Measurements from ENCODE around the gene LANCL2.
"Not testable (repeated sequence)": the region's sequence is repeated elsewhere in the genome, so short reads cannot be mapped to it uniquely, and the experiment has no call there.

Gene LANCL2

GRCh38 chr7:55438757-55439525, 73.8 kb downstream of the LANCL2 start:
- DNase-seq = no peak

DNA sequence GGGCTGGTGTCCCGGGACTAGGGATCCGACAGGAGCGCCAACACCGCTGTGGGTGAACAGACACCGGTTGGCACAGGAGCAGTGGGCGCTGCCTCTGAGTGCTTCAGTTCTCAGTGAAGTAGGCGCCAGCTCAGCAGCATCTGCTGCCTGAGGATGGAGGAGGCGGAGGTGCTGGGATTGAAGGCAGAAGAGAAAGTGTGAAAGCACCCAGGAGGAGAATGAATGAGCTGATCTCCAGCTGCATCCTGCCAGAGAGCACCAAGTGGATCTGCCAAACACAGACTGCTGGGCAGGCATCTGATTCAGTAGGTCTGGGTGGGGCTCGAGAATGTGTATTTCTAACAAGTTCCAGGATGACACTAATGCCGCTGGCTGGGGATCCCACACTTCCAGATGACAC, 74.5 kb downstream of the LANCL2 start:
- no peak for DNase-seq

DNA sequence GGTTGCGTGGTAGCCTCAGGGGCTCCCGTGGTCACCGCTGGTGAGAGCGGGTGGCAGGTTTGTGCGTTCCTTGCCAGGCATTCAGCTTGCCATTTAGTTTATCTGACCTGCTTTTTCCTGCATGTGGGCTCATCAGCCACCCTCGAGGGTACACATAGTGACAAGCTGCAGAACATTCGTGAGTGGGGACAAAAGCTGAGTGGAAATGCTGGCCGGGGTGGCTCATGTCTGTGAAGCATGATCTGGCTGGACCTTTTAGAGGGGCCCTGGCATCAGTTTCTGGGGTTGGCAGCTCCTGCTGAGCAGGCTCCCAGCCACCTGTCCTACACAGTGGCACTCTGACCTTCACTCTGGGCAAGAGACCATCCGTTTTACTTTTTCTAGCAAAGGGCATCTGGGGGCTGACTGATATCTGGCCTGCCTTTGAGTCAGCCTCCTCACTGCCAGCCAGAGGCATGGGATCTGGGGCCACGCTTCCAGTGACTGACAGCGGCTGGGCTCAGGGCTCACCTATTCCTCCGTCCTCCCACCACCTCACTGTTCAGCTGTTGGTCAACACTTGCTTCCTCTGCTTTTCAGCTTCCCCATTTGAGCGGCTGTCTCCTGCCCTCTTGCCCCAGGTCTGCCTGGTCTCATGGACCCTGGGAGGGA, 75.0 kb downstream of the LANCL2 start:
- peak; percentile 5 to 38 (median 13) for DNase-seq

GRCh38 chr7:55441002-55441401, 75.9 kb downstream of the LANCL2 start:
- DNase-seq = no peak

- DNase-seq = no peak
Measured at GRCh38 chr7:55441774-55442522, 76.8 kb downstream of the LANCL2 start.

DNA sequence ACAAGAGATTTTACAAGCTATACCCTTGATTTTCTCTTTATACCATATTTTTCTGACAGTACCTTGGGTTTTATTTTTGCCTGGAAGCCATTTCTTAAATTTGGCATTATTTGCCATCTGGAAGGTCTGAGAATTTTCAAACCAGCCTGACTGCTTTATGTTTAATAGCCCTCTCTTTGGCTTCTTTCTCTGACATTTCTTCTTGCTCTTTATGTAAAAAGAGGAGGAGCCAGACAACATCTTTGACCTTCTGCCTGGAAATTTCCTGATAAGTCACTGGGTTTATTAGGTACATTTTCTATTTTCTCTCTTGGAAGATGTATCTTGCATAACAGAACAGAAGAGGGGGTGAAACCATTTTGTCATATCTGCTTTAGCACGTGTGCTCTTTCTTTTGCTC, 79.6 kb downstream of the LANCL2 start:
- DNase-seq = no peak

- DNase-seq = no peak
Measured at GRCh38 chr7:55448526-55448925, 83.4 kb downstream of the LANCL2 start.

DNA sequence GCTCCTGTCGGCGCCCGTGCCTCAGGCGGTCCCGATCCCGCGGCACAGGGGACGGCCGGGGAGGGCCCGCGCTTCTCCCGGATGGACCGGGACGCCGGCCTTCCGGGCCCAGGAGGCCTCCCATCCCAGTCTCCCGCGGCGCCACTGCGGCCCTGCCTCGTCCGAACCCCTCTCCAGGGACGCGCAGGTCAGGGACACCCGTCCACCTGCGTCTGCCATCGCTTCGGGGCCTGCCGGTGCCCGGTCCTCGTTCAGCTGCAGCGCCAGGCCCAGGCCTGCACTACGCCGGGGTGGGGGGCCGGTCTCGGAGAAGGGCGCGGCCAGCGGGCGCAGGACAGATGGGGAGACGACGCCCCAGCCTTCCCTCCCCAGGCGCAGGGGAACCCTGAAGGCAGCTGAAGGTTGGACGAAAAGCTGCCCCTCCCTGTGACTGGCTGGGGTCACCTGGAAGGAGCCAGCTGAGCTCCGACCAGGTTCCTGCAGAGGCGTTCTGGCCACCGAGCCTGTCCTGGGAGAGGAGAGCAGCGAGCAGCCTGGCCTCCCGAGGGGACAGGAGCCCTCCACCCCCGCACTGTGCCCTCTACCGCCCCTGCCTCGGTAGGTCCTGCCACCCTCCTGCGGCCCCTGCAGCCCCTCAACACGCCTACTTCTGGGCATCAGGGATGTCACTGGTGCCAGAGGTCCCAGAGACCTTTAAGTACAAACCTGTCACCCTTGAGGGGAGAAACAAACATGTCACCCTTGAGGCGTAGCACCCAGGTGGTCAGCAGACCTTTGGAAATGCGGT, 84.3 kb downstream of the LANCL2 start:
- no peak for DNase-seq

- DNase-seq = no peak
Measured at GRCh38 chr7:55449992-55450535, 84.9 kb downstream of the LANCL2 start.

- no peak for DNase-seq
Measured at GRCh38 chr7:55452971-55453370, 87.8 kb downstream of the LANCL2 start.

GRCh38 chr7:55457801-55458200, 92.7 kb downstream of the LANCL2 start:
- no peak for DNase-seq

- no peak for DNase-seq
Measured at GRCh38 chr7:55458351-55458750, 93.2 kb downstream of the LANCL2 start.

GRCh38 chr7:55463686-55464262, 98.6 kb downstream of the LANCL2 start:
- DNase-seq = no peak

- no peak for DNase-seq
Measured at GRCh38 chr7:55464422-55464821, 99.3 kb downstream of the LANCL2 start.

DNA sequence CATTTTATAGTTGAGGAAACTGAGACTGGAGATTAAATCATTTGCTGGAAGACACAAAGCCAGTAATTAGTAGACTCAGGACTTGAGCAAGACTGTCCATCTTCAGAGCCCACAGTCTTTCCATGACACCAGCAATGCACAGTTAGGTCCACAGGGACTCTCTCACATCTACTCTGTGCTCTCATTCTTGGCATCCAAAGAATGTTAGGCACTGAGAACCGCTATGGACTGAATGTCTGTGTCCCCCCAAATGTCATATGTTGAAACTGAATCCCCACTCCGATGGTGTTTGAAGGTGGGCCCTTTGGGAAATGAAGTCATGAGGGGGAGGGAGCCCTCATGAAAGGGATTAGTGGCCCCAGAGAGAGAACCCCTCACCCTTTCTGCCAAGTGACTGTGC, 100.6 kb downstream of the LANCL2 start:
- DNase-seq = no peak

- no peak for DNase-seq
Measured at GRCh38 chr7:55467047-55467593, 102.0 kb downstream of the LANCL2 start.

DNA sequence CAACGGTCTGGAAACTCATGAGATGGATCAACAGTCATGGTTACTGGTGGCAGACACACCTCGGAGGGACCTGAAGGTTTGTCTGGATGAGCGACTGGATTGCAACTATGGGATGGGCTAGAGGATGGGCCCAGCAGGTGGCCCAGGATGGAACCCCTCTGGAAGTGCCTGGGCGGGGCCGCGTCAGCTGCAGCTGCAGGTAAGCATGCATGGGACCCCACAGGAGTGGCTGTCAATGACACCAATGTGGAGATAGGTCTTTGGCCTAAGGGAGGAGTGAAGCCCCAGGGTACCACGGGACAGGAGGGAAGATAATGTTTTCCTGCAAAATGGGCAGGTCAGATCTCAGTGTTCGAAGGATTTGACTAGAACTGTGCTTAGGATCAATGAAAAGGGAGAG, 103.4 kb downstream of the LANCL2 start:
- no peak for DNase-seq

GRCh38 chr7:55469271-55469681, 104.1 kb downstream of the LANCL2 start:
- no peak for DNase-seq

DNA sequence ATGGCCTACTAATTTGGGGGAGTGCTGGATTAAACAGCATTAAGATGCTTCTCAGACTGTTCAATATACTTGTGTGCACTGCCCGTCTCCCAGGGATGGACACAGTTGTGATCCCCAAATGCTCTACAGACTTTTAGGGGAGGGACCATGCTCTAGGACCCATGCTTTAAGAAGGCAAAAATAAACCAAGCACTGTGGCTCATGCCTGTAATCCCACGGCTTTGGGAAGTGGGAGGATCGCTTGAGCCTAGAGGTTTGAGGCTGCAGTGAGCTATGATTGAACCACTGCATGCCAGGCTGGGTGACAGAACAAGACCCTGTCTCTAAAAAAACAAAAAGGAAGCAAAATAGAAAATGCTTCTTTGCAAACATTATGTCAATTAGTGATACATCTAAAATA, 104.6 kb downstream of the LANCL2 start:
- no peak for DNase-seq

DNA sequence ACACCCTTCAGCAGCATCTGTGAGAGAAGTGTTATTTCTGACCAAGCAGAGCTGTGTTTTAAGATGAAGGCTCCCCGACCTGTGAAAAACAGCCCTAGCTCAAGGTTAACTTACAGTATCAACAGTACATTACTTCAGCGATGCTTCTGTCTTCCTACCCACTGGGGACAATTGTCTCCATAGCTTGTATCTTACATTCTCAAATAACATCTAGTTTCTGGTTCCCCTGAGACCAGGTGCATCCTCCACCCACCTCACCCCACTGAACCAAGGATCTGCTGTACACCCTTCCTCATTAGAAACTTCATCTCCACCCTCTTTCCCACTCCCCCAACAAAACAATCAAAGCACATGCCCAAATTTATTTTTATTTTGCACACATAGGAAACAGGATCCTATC, 105.1 kb downstream of the LANCL2 start:
- no peak for DNase-seq

- not testable (repeated sequence) for DNase-seq
Measured at GRCh38 chr7:55471594-55471993, 106.5 kb downstream of the LANCL2 start.

DNA sequence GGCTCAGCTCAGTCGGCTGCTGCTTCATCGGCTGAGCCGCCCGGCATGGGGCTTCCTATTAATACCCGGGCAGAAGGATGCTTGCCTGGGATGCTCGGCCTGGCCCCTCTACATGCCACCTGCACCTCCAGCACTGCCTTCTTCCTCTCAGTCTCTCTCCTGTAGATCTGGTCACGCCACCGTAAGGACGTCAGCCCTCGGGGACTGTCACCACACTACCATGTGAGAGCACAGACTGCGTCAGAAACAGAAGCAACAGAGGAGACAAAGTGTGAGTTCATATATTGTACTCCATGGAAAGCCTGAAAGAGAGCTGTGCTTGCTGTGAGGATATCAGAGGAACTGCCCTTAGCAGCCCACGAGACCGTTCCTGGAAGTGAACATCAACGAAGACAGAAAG, 107.3 kb downstream of the LANCL2 start:
- DNase-seq = not testable (repeated sequence)

Measured in suppressor macrophage (primary cell).